Stimulated activated CD8-positive, alpha-beta memory T cell treated with anti-CD3 and anti-CD28 coated beads, Interleukin-12 subunit alpha, Interleukin-12 subunit beta, amount 100 ng/mL, for 4 hours (primary cell): ENCODE results near the gene CDC73.
"Not testable (repeated sequence)": the region's sequence is repeated elsewhere in the genome, so short reads cannot be mapped to it uniquely, and the experiment has no call there.

ENCODE experiments used
- DNase-seq: peaks from one replicate; pipeline ENCODE4 v3.0.0-alpha.2; 2020; ENCODE audit warnings: low read depth

The CDC73 gene

GRCh38 chr1:193234530-193234929, 112.7 kb downstream of the CDC73 start:
- DNase-seq = no peak

GRCh38 chr1:193237381-193237978, 115.6 kb downstream of the CDC73 start:
- DNase-seq = no peak

GRCh38 chr1:193240609-193241008, 118.8 kb downstream of the CDC73 start:
- DNase-seq = no peak

GRCh38 chr1:193241132-193241827, 119.4 kb downstream of the CDC73 start:
- DNase-seq = no peak

GRCh38 chr1:193242000-193242399, 120.2 kb downstream of the CDC73 start:
- no peak for DNase-seq

- DNase-seq = no peak
These were observed 127.4 kb downstream of the CDC73 start for GRCh38 chr1:193249187-193249586.

GRCh38 chr1:193251950-193252349, 130.1 kb downstream of the CDC73 start:
- DNase-seq = no peak

- DNase-seq = no peak
These were observed 134.2 kb downstream of the CDC73 start for GRCh38 chr1:193256019-193256418.

GRCh38 chr1:193259636-193260035, 137.8 kb downstream of the CDC73 start:
- DNase-seq = no peak

- no peak for DNase-seq
These were observed 138.4 kb downstream of the CDC73 start for GRCh38 chr1:193260056-193260745.

- DNase-seq = no peak
These were observed 139.1 kb downstream of the CDC73 start for GRCh38 chr1:193260896-193261295.

GRCh38 chr1:193262661-193263060, 140.8 kb downstream of the CDC73 start:
- DNase-seq = no peak

GRCh38 chr1:193264313-193265065, 142.7 kb downstream of the CDC73 start:
- DNase-seq = no peak

- DNase-seq = no peak
These were observed 143.9 kb downstream of the CDC73 start for GRCh38 chr1:193265716-193266115.

GRCh38 chr1:193266794-193267193, 145.0 kb downstream of the CDC73 start:
- not testable (repeated sequence) for DNase-seq

GRCh38 chr1:193270996-193271395, 149.2 kb downstream of the CDC73 start:
- no peak for DNase-seq

GRCh38 chr1:193275773-193276172, 153.9 kb downstream of the CDC73 start:
- no peak for DNase-seq

GRCh38 chr1:193278968-193279367, 157.1 kb downstream of the CDC73 start:
- DNase-seq = no peak

- DNase-seq = no peak
These were observed 160.1 kb downstream of the CDC73 start for GRCh38 chr1:193281894-193282293.

- no peak for DNase-seq
These were observed 161.2 kb downstream of the CDC73 start for GRCh38 chr1:193283016-193283415.

- DNase-seq = no peak
These were observed 162.4 kb downstream of the CDC73 start for GRCh38 chr1:193284219-193284618.

- no peak for DNase-seq
These were observed 163.8 kb downstream of the CDC73 start for GRCh38 chr1:193285641-193286040.
